Natural killer cell (primary cell): ENCODE data around the gene SLC40A1. TPM values are rescaled to one million over a fixed set of nuclear protein-coding genes. Genes with fewer than 3 reads are reported as not detected.

ENCODE experiments used
- ATAC-seq, 3 donors: fragments of 150-1000 bp in 2 of 3; fragments of 200-7000 bp in 1 of 3; cut with Tn5 transposase; 1 replicate in 1 of 3; 2 replicates in 2 of 3; pipeline ENCODE4 v1.10.0; 2021; ENCODE audit warnings: mild to moderate bottlenecking in 2 of 3, moderate library complexity in 2 of 3
- DNase-seq, 2 donors: peaks; one replicate each; pipeline versions ENCODE4 v3.0.0 to v3.0.0-alpha.2; 2013 to 2021; ENCODE audit warnings: mixed read lengths in 1 of 2
- H3K27ac ChIP-seq: one replicate; pipeline ENCODE4 v1.5.1; 2013; ENCODE audit warnings: mild to moderate bottlenecking, low read length
- H3K27me3 ChIP-seq: one replicate; pipeline ENCODE4 v1.6.1; 2013; ENCODE audit warnings: low read length; ENCODE audit not compliant: control insufficient read depth, insufficient read depth
- H3K36me3 ChIP-seq: one replicate; pipeline ENCODE4 v1.6.1; 2013; ENCODE audit warnings: low read length; ENCODE audit not compliant: control insufficient read depth, insufficient read depth
- H3K4me1 ChIP-seq: one replicate; pipeline ENCODE4 v1.6.1; 2013; ENCODE audit warnings: low read length; ENCODE audit not compliant: control insufficient read depth, insufficient read depth
- H3K4me3 ChIP-seq: one replicate; pipeline ENCODE4 v1.5.1; 2013; ENCODE audit warnings: low read length
- H3K9me3 ChIP-seq: one replicate; pipeline ENCODE4 v1.6.1; 2013; ENCODE audit warnings: low read length; ENCODE audit not compliant: control insufficient read depth, insufficient read depth
- H3K27ac Mint-ChIP-seq, 2 donors: one replicate each; pipeline ENCODE4 v1.8.0; 2022; ENCODE audit warnings: mild to moderate bottlenecking in 2 of 2, mixed read lengths in 2 of 2, moderate library complexity in 1 of 2
- H3K27me3 Mint-ChIP-seq, 2 donors: one replicate each; pipeline ENCODE4 v1.8.0; 2022; ENCODE audit warnings: low read depth in 2 of 2, mixed read lengths in 2 of 2
- H3K36me3 Mint-ChIP-seq: one replicate; pipeline ENCODE4 v1.8.0; 2022; ENCODE audit warnings: mixed read lengths
- H3K4me1 Mint-ChIP-seq, 2 donors: one replicate each; pipeline ENCODE4 v1.8.0; 2022; ENCODE audit warnings: mixed read lengths in 2 of 2
- H3K4me3 Mint-ChIP-seq: one replicate; pipeline ENCODE4 v1.8.0; 2022; ENCODE audit warnings: mild to moderate bottlenecking, moderate library complexity, mixed read lengths
- H3K9me3 Mint-ChIP-seq, 2 donors: one replicate each; pipeline ENCODE4 v1.8.0; 2022; ENCODE audit warnings: mixed read lengths in 2 of 2
- WGBS: methylation state at CpG from one replicate; pipeline ENCODE4 v1.1.7; 2013; ENCODE audit warnings: missing lambda C conversion rate; ENCODE audit not compliant: insufficient coverage; 5-methylcytosine and 5-hydroxymethylcytosine counted together
- intact Hi-C: fragments of 100-400 bp; cut with micrococcal nuclease; formaldehyde crosslinking; loops from one replicate; pipeline ENCODE4 v1.14.2; 2022
- total RNA-seq, 4 donors: library from RNA; stranded (reverse); fragments of 120-200 nt in 1 of 4; gene quantifications; one replicate each; pipeline versions ENCODE4 v1.2.3 to v1.2.4, GENCODE V29; 2013 to 2022
- TF ChIP-seq, protein P1 (sequence below): fragments of 200-600 bp; IDR thresholded peaks from one replicate; pipeline ENCODE4 v1.8.0; 2022; ENCODE audit warnings: antibody characterized with exemption

SLC40A1 gene
- total RNA-seq, 3 donors from 2014 or later (not counting 1 experiment from before 2014, with no cell fraction given) = 1.8 to 5.2 (median 4.4) TPM

DNA sequence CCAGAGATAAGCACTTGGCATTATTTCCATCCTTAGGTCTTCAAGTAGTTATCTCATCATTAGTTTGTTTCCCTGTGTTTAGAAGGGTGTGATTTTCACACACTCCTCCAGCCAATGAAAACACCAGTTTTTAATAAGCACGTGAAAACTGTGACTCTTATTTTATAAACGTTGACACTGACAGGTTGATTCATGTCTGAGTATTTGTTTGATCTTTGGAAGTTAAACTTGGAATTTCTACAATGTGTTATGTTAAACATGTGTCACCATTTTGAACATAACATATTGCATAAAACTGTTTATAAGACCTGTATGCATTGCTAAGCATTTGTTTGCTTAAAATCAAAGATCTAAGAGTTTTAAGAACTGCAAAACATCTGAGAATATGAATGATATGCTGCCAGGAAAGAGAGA is 27.6 kb downstream of the SLC40A1 start:
- no peak overlapping the region for H3K4me3 Mint-ChIP-seq
- WGBS = no CpG with 5 or more reads among the region's 2 CpGs
- ATAC-seq = no peak
- H3K36me3 Mint-ChIP-seq = no peaks in the 10 kb centered on the region
- no peaks in the 10 kb centered on the region for H3K4me1 Mint-ChIP-seq
- Histone ChIP-seq H3K4me1 (no peaks in the 10 kb centered on the region), H3K27me3 (no peaks in the 10 kb centered on the region), H3K36me3 (no peaks in the 10 kb centered on the region), H3K9me3 (no peaks in the 10 kb centered on the region), H3K27ac (no peak overlapping the region), H3K4me3 (no peak overlapping the region)
- peaks cover 0 to 6% of the 10 kb centered on the region in 2 donors for H3K27me3 Mint-ChIP-seq
- TF ChIP-seq, protein P1, sequence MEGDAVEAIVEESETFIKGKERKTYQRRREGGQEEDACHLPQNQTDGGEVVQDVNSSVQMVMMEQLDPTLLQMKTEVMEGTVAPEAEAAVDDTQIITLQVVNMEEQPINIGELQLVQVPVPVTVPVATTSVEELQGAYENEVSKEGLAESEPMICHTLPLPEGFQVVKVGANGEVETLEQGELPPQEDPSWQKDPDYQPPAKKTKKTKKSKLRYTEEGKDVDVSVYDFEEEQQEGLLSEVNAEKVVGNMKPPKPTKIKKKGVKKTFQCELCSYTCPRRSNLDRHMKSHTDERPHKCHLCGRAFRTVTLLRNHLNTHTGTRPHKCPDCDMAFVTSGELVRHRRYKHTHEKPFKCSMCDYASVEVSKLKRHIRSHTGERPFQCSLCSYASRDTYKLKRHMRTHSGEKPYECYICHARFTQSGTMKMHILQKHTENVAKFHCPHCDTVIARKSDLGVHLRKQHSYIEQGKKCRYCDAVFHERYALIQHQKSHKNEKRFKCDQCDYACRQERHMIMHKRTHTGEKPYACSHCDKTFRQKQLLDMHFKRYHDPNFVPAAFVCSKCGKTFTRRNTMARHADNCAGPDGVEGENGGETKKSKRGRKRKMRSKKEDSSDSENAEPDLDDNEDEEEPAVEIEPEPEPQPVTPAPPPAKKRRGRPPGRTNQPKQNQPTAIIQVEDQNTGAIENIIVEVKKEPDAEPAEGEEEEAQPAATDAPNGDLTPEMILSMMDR = no peak
- no peak overlapping the region for H3K27ac Mint-ChIP-seq
- H3K9me3 Mint-ChIP-seq = no peaks in the 10 kb centered on the region
- no peak for DNase-seq
- intact Hi-C loops = no loop called here

DNA sequence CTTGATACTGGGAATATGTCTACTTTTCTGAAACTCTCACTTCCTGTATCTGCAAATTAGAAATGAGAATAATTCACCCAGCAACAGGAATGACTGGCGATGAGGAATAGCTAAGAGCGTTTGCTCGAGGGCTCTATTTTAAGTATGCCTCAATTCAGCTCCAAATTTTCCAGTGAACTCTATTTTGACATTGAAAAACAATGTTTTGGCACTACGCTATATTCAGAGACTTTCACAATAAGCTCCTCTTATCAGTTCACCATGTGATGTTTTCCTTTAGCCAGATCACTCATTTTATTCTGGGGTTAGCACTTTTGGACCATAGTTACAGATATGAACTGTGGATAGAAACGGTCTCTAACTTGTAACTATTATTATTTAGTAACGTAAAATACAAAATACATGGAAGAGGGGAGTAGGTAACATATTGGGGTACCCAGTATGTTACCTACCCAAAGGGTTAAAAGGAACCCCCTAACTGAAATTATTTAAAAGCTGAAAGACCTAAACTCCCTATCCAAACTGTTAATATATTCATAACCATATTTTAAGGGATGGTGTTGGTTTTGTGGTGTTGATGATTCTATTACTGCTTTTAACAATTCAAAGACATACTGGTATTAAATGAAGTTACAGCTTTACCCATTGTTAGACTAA is 28.1 kb downstream of the SLC40A1 start:
- Mint-ChIP-seq H3K27me3 (peaks cover 0 to 6% of the 10 kb centered on the region in 2 donors), H3K27ac (no peak overlapping the region), H3K4me3 (no peak overlapping the region), H3K36me3 (no peaks in the 10 kb centered on the region), H3K9me3 (no peaks in the 10 kb centered on the region), H3K4me1 (no peaks in the 10 kb centered on the region)
- H3K9me3 ChIP-seq = no peaks in the 10 kb centered on the region
- ATAC-seq (no peak), DNase-seq (no peak)
- H3K27me3 ChIP-seq = no peaks in the 10 kb centered on the region
- no peak overlapping the region for H3K4me3 ChIP-seq
- no peaks in the 10 kb centered on the region for H3K36me3 ChIP-seq
- WGBS = 78% methylated on average over 4 of the region's 6 CpGs
- TF ChIP-seq, protein P1 = no peak
- intact Hi-C loops = no loop called here
- no peak overlapping the region for H3K27ac ChIP-seq
- H3K4me1 ChIP-seq = no peaks in the 10 kb centered on the region

DNA sequence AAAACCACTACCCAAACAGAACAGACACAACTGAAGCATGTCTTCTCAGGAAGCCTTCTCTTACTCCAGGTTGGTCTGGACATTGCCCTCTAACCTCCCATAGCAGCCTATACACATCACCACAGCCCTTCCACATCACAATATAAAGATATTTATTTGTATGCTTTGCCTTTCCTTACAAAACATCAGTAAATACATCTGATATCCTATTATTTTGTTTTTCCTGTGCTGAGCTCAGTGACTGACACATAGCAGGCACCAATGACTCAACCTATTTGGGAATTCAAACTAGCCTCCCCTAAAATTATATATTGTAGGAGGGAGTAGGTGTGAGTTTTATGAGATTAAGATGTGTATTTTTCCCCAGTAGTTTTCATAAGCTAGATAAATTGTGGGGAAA is 28.8 kb downstream of the SLC40A1 start:
- H3K27ac Mint-ChIP-seq = no peak overlapping the region
- H3K27me3 Mint-ChIP-seq = peaks cover 0 to 6% of the 10 kb centered on the region in 2 donors
- H3K4me1 Mint-ChIP-seq = no peaks in the 10 kb centered on the region
- no peaks in the 10 kb centered on the region for H3K9me3 Mint-ChIP-seq
- TF ChIP-seq, protein P1 = no peak
- Histone ChIP-seq H3K4me1 (no peaks in the 10 kb centered on the region), H3K27me3 (no peaks in the 10 kb centered on the region), H3K4me3 (no peak overlapping the region), H3K9me3 (no peaks in the 10 kb centered on the region), H3K36me3 (no peaks in the 10 kb centered on the region), H3K27ac (no peak overlapping the region)
- ATAC-seq (no peak), DNase-seq (no peak)
- no peak overlapping the region for H3K4me3 Mint-ChIP-seq
- H3K36me3 Mint-ChIP-seq = no peaks in the 10 kb centered on the region
- intact Hi-C loops = no loop called here

DNA sequence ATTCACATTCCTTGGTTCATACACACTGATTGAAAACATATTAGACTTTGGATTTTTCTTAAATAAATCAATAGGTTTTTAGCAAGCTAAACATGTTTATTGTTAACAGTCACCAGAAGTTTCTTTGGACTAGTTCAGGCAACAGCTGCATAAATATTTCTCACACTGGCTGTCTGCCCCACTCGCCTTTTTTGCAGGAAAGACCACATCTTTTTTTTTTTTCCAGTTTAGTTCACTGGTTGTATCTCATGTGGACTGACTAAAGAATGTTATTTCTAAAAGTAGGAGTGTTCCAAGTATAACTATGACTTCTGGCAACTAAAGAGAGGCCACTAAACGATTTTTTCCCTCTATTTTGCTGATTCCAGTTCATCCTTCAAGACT is 31.1 kb downstream of the SLC40A1 start:
- no peak overlapping the region for H3K4me3 ChIP-seq
- no peak for DNase-seq
- no peak overlapping the region for H3K27ac Mint-ChIP-seq
- ATAC-seq = no peak
- no peaks in the 10 kb centered on the region for H3K9me3 ChIP-seq
- H3K4me1 Mint-ChIP-seq = no peaks in the 10 kb centered on the region
- no peaks in the 10 kb centered on the region for H3K9me3 Mint-ChIP-seq
- TF ChIP-seq, protein P1 = no peak
- no peak overlapping the region for H3K27ac ChIP-seq
- no peaks in the 10 kb centered on the region for H3K4me1 ChIP-seq
- H3K36me3 ChIP-seq = no peaks in the 10 kb centered on the region
- H3K4me3 Mint-ChIP-seq = no peak overlapping the region
- no peaks in the 10 kb centered on the region for H3K27me3 ChIP-seq
- intact Hi-C loops = no loop called here
- 76% methylated on average over 2 of the region's 2 CpGs for WGBS
- peaks cover 0 to 4% of the 10 kb centered on the region in 2 donors for H3K27me3 Mint-ChIP-seq
- no peaks in the 10 kb centered on the region for H3K36me3 Mint-ChIP-seq
